HepG2 (cell line): ENCODE results near the gene ILRUN. TPM values are rescaled to one million over a fixed set of nuclear protein-coding genes. Genes with fewer than 3 reads are reported as not detected.

Source experiments
- ATAC-seq: fragments of 200-7000 bp; cut with Tn5 transposase; 3 replicates; pipeline ENCODE4 v1.9.1; 2020; ENCODE audit warnings: mild to moderate bottlenecking, moderate library complexity
- BruUV-seq: library from RNA; stranded (reverse); fragments of 400-500 nt; replicated peaks from 2 replicates; lab custom pipeline; 2021; lab: Mats Ljungman, UMichigan
- CTCF ChIA-PET: fragments of 300-600 bp; formaldehyde crosslinking; extraction: SDS; loops from one replicate; lab custom pipeline; 2021; ENCODE audit warnings: low total read pairs, inconsistent platforms, low intra/inter-chr PET ratio; lab: Yijun Ruan, JAX
- POLR2A ChIA-PET: fragments of 350-600 bp; sonication (Branson Sonifier 250); formaldehyde crosslinking; loops from one replicate; lab custom pipeline; 2020; ENCODE audit warnings: antibody characterized with exemption, inconsistent platforms; lab: Yijun Ruan, JAX
- DNase-seq: peaks from one replicate; pipeline ENCODE4 v3.0.0-alpha.2; 2015; ENCODE audit warnings: low spot score
- FAIRE-seq: peaks from 3 replicates; lab custom pipeline; 2011; peaks lifted over from hg19 to GRCh38; lab: Jason Lieb, UNC
- H2AFZ ChIP-seq: one replicate; pipeline ENCODE4 v1.6.1; 2011; ENCODE audit warnings: low read length, inconsistent platforms
- H3K27ac ChIP-seq: fragments of 300-600 bp; 3 replicates; pipeline ENCODE4 v1.8.0; 2011; ENCODE audit warnings: mixed run types, mild to moderate bottlenecking, mixed read lengths, low read length, inconsistent platforms; ENCODE audit not compliant: insufficient read depth; ENCODE audit errors: extremely low read length
- H3K27me3 ChIP-seq, 2 experiments: fragments of 200-600 bp in 1 of 2; 2 replicates in 1 of 2; 3 replicates in 1 of 2; pipeline versions ENCODE4 v1.6.0 to v1.8.0; 2011; ENCODE audit warnings: low read length in 2 of 2, mild to moderate bottlenecking in 2 of 2, moderate library complexity in 2 of 2, inconsistent platforms in 1 of 2; ENCODE audit not compliant: insufficient read depth in 2 of 2, control insufficient read depth in 1 of 2
- H3K36me3 ChIP-seq, 2 experiments: fragments of 200-600 bp in 1 of 2; replicated peaks in 1 of 2; 2 replicates in 1 of 2; 3 replicates in 1 of 2; pipeline versions ENCODE4 v1.5.1 to v1.8.0; 2011; ENCODE audit warnings: low read length in 2 of 2, inconsistent platforms in 1 of 2; ENCODE audit not compliant: insufficient read depth in 2 of 2, control insufficient read depth in 1 of 2
- H3K4me1 ChIP-seq: 2 replicates; pipeline ENCODE4 v1.5.1; 2012; ENCODE audit warnings: low read length, inconsistent platforms; ENCODE audit not compliant: insufficient read depth
- H3K4me2 ChIP-seq: 2 replicates; pipeline ENCODE4 v1.6.0; 2011; ENCODE audit warnings: low read depth, low read length, inconsistent platforms
- H3K4me3 ChIP-seq, 3 experiments: fragments of 200-600 bp in 1 of 3; sonication (generic), shearing (Covaris generic) in 1 of 3; replicated peaks in 1 of 3; 2 replicates each; pipeline ENCODE4 v1.5.1; 2011 to 2016; ENCODE audit warnings: low read length in 3 of 3, inconsistent platforms in 2 of 3, low read depth in 2 of 3, mild to moderate bottlenecking in 2 of 3, control low read depth in 1 of 3, mixed read lengths in 1 of 3; ENCODE audit not compliant: insufficient read depth in 1 of 3
- H3K79me2 ChIP-seq: one replicate; pipeline ENCODE4 v1.6.1; 2011; ENCODE audit warnings: low read length, inconsistent platforms; ENCODE audit not compliant: insufficient read depth
- H3K9ac ChIP-seq: 2 replicates; pipeline ENCODE4 v1.6.0; 2011; ENCODE audit warnings: mild to moderate bottlenecking, low read depth, low read length, inconsistent platforms; ENCODE audit not compliant: insufficient read depth
- H3K9me3 ChIP-seq: 2 replicates; pipeline ENCODE4 v1.5.1; 2012; ENCODE audit warnings: mild to moderate bottlenecking, low read length
- H4K20me1 ChIP-seq: 2 replicates; pipeline ENCODE4 v1.6.0; 2011; ENCODE audit warnings: inconsistent platforms, mild to moderate bottlenecking, low read length, moderate library complexity; ENCODE audit not compliant: insufficient read depth
- KMT2B ChIP-seq: IDR thresholded peaks from 2 replicates; pipeline ENCODE4 v1.6.1; 2016; ENCODE audit warnings: missing genetic modification reagents, missing compliant biosample characterization
- MED1 ChIP-seq: sonication (generic); formaldehyde crosslinking; IDR thresholded peaks from 2 replicates; pipeline ENCODE4 v1.4.0; 2020; ENCODE audit warnings: missing genetic modification reagents
- TERF1 ChIP-seq: sonication (generic); formaldehyde crosslinking; IDR thresholded peaks from 2 replicates; pipeline ENCODE4 v1.8.0; 2022; ENCODE audit warnings: mild to moderate bottlenecking, missing genetic modification reagents, moderate library complexity
- ZMAT3 ChIP-seq: sonication (generic); formaldehyde crosslinking; conservative IDR thresholded peaks from 2 replicates; pipeline ENCODE4 v1.7.0; 2021; ENCODE audit warnings: missing genetic modification reagents
- ZNF382 ChIP-seq: sonication (generic); formaldehyde crosslinking; IDR thresholded peaks from 2 replicates; pipeline ENCODE4 v1.5.0; 2020; ENCODE audit warnings: missing genetic modification reagents, mild to moderate bottlenecking, borderline replicate concordance
- ZNF44 ChIP-seq: sonication (generic); formaldehyde crosslinking; IDR thresholded peaks from 2 replicates; pipeline ENCODE4 v1.5.1; 2020; ENCODE audit warnings: mild to moderate bottlenecking, missing genetic modification reagents
- ZNF652 ChIP-seq: IDR thresholded peaks from 2 replicates; pipeline ENCODE4 v1.6.1; 2016; ENCODE audit warnings: low read depth, borderline replicate concordance
- WGBS: methylation state at CpG from one replicate; pipeline ENCODE4 v1.1.6; 2017; ENCODE audit warnings: low lambda C conversion rate; 5-methylcytosine and 5-hydroxymethylcytosine counted together
- in situ Hi-C: cut with HindIII; loops from 2 replicates; pipeline ENCODE4 v1.10.0; 2017; ENCODE audit warnings: low pct_unique_long_range_greater_than_20kb; ENCODE audit not compliant: extremely low pct_ligation_motif_present
- intact Hi-C: fragments of 100-400 bp; cut with micrococcal nuclease; formaldehyde crosslinking; loops from one replicate; pipeline ENCODE4 v1.10.0; 2022; ENCODE audit not compliant: unreplicated experiment
- polyA plus RNA-seq, 8 experiments: library from polyadenylated mRNA; depleted of rRNA in 3 of 8; stranded (reverse) in 7 of 8; unstranded in 1 of 8; fragments of >200 nt; fragmentation: Illumina TruSeq in 4 of 8; extraction: Trizol in 4 of 8; gene quantifications; 2 replicates each; pipeline versions ENCODE4 v1.2.1 to v1.2.3, GENCODE V29; 2011 to 2016; ENCODE audit warnings: low read depth in 4 of 8, missing spikeins in 1 of 8, mixed read lengths in 1 of 8; ENCODE audit not compliant: insufficient read depth in 1 of 8
- total RNA-seq, 5 experiments: library from RNA; depleted of rRNA; stranded (reverse); fragments of >200 nt; fragmentation: Illumina TruSeq; extraction: Trizol; gene quantifications; 2 replicates each; pipeline ENCODE4 v1.2.3, GENCODE V29; 2016; ENCODE audit warnings: low read depth in 1 of 5
- TF ChIP-seq, protein P1 (sequence below): sonication (generic); formaldehyde crosslinking; IDR thresholded peaks from 2 replicates; pipeline ENCODE4 v1.4.0; 2020; ENCODE audit warnings: missing genetic modification reagents, mild to moderate bottlenecking, borderline replicate concordance
- TF ChIP-seq, protein P2 (sequence below): sonication (generic); formaldehyde crosslinking; conservative IDR thresholded peaks from 2 replicates; pipeline ENCODE4 v1.4.0; 2020; ENCODE audit warnings: mild to moderate bottlenecking, missing genetic modification reagents, moderate library complexity

ILRUN gene
- total and polyA plus RNA-seq, 2 of the 13 experiments (the other 11 are each of a cell fraction or from before 2014, with no cell fraction given) = 45.5 to 66.6 TPM

DNA sequence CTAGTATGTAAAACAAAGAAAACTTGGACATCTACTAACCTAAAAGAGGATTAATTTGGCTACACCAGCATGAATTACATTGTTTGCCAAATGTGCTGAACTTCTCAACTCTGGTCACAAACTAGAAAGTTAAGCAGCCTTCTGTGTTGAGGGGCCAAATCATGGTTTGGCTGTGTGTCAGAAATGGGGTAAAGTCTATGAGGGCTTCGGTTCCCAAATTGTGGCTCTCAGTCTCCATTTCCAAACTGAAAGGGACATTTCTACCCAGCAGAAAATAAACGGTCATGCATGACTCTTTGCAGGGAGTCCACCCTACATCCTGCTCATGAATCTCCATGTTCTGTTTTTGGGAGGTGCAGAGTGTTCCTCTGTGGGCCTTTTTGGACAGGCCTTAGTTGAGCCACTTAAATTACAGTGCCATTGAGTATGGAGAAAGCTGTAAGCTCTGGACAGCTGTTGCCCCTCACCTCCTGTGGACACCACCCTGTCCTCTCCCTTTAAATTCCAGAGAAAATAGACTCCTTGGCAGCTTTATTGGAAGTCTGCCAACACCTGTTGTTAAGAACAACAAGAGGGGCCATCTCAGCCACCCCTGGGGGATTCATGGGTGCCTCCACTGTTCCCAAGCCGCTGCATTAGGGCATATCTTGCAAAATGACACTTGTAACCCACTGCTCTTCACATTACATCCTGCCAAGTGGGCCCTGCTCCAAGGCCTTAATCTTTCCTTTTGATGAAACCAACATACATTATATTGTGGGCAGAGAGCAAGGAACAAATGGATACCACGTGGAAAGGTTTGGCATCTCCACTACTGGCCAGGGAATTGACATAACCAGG, 33.3 kb upstream of the ILRUN start:
- FAIRE-seq = no peak
- no peak overlapping the region for H2AFZ ChIP-seq
- in situ Hi-C loops = no loop called here
- no peaks in the 10 kb centered on the region for H3K79me2 ChIP-seq
- no peak for DNase-seq
- no peak overlapping the region for H3K4me3 ChIP-seq
- no TSS peak for BruUV-seq
- H3K4me2 ChIP-seq = no peak overlapping the region
- no peak overlapping the region for H3K9ac ChIP-seq
- no peak for ATAC-seq
- CTCF ChIA-PET = no interaction called here
- no peak overlapping the region for H3K27ac ChIP-seq
- peaks cover 41% of the 10 kb centered on the region for H3K4me1 ChIP-seq
- 0 out of 2 replicates have a peak, but pooled peaks cover 6% of the 10 kb centered on the region for H3K9me3 ChIP-seq
- intact Hi-C loops = no loop called here
- no peak for TF ChIP-seq KMT2B (CRISPR knock-in tag)
- TF ChIP-seq, protein P1, sequence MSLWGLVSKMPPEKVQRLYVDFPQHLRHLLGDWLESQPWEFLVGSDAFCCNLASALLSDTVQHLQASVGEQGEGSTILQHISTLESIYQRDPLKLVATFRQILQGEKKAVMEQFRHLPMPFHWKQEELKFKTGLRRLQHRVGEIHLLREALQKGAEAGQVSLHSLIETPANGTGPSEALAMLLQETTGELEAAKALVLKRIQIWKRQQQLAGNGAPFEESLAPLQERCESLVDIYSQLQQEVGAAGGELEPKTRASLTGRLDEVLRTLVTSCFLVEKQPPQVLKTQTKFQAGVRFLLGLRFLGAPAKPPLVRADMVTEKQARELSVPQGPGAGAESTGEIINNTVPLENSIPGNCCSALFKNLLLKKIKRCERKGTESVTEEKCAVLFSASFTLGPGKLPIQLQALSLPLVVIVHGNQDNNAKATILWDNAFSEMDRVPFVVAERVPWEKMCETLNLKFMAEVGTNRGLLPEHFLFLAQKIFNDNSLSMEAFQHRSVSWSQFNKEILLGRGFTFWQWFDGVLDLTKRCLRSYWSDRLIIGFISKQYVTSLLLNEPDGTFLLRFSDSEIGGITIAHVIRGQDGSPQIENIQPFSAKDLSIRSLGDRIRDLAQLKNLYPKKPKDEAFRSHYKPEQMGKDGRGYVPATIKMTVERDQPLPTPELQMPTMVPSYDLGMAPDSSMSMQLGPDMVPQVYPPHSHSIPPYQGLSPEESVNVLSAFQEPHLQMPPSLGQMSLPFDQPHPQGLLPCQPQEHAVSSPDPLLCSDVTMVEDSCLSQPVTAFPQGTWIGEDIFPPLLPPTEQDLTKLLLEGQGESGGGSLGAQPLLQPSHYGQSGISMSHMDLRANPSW (CRISPR knock-in tag) = peak; percentile 51; the same call in 1 of the 2 replicates
- TF ChIP-seq, all 625 proteins: peak for 1
- POLR2A ChIA-PET = interaction anchor here (1.0 to 1.3 kb wide), 2 partner anchors 27 to 262 kb away, joined by 3 read pairs; partner anchors contain the start of gene SNRPC
- H4K20me1 ChIP-seq = no peaks in the 10 kb centered on the region
- WGBS = 55% methylated on average over 4 of the region's 4 CpGs
- H3K27me3 ChIP-seq = no peaks in the 10 kb centered on the region
- H3K36me3 ChIP-seq = no peaks in the 10 kb centered on the region

GRCh38 chr6:34726055-34726454, 29.5 kb upstream of the ILRUN start:
- Histone ChIP-seq H3K9ac (no peak overlapping the region), H3K27ac (no peak overlapping the region), H3K4me2 (no peak overlapping the region), H3K9me3 (0 out of 2 replicates have a peak, but pooled peaks cover 6% of the 10 kb centered on the region), H4K20me1 (no peaks in the 10 kb centered on the region), H3K36me3 (no peaks in the 10 kb centered on the region), H3K4me1 (peaks cover 37% of the 10 kb centered on the region), H3K79me2 (no peaks in the 10 kb centered on the region), H3K4me3 (no peak overlapping the region), H3K27me3 (no peaks in the 10 kb centered on the region), H2AFZ (no peak overlapping the region)
- WGBS = 26% methylated on average over 1 of the region's 1 CpG
- DNase-seq (no peak), FAIRE-seq (no peak), ATAC-seq (no peak)
- TF ChIP-seq ZNF44 = peak; percentile 61; the same call in 1 of the 2 replicates
- TF ChIP-seq MED1 = no peak
- TF ChIP-seq ZMAT3 (CRISPR knock-in tag) = no peak
- no peak for TF ChIP-seq ZNF382 (CRISPR knock-in tag)
- TF ChIP-seq, protein P2, sequence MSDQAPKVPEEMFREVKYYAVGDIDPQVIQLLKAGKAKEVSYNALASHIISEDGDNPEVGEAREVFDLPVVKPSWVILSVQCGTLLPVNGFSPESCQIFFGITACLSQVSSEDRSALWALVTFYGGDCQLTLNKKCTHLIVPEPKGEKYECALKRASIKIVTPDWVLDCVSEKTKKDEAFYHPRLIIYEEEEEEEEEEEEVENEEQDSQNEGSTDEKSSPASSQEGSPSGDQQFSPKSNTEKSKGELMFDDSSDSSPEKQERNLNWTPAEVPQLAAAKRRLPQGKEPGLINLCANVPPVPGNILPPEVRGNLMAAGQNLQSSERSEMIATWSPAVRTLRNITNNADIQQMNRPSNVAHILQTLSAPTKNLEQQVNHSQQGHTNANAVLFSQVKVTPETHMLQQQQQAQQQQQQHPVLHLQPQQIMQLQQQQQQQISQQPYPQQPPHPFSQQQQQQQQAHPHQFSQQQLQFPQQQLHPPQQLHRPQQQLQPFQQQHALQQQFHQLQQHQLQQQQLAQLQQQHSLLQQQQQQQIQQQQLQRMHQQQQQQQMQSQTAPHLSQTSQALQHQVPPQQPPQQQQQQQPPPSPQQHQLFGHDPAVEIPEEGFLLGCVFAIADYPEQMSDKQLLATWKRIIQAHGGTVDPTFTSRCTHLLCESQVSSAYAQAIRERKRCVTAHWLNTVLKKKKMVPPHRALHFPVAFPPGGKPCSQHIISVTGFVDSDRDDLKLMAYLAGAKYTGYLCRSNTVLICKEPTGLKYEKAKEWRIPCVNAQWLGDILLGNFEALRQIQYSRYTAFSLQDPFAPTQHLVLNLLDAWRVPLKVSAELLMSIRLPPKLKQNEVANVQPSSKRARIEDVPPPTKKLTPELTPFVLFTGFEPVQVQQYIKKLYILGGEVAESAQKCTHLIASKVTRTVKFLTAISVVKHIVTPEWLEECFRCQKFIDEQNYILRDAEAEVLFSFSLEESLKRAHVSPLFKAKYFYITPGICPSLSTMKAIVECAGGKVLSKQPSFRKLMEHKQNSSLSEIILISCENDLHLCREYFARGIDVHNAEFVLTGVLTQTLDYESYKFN (CRISPR knock-in tag) = no peak
- TF ChIP-seq ZNF652 (CRISPR knock-in tag) = 0 out of 2 replicates have a peak, but pooled peaks have one; percentile 13
- TF ChIP-seq TERF1 (CRISPR knock-in tag) = no peak
- ChIA-PET CTCF (no interaction called here), POLR2A (no interaction called here)
- BruUV-seq = no TSS peak
- intact Hi-C loops (no loop called here), in situ Hi-C loops (no loop called here)
